CD14-positive monocyte (primary cell): ENCODE measurements around the gene OS9. TPM values are rescaled to one million over a fixed set of nuclear protein-coding genes. Genes with fewer than 3 reads are reported as not detected.
A peak's percentile ranks its signal among the peaks of the same experiment; 100 is the strongest.

ENCODE experiments used
- DNase-seq, 3 donors: peaks; one replicate each; pipeline ENCODE4 v3.0.0-alpha.2; 2011 to 2022
- H2AFZ ChIP-seq: 2 replicates; pipeline ENCODE4 v1.6.0; 2012; ENCODE audit warnings: mild to moderate bottlenecking, low read depth, low read length, inconsistent platforms; ENCODE audit not compliant: insufficient read depth, poor library complexity, severe bottlenecking
- H3K27ac ChIP-seq, 2 donors: 1 replicate in 1 of 2; 2 replicates in 1 of 2; pipeline ENCODE4 v1.5.1; 2012 to 2013; ENCODE audit warnings: low read length in 2 of 2, control low read depth in 1 of 2, inconsistent platforms in 1 of 2, low read depth in 1 of 2, mild to moderate bottlenecking in 1 of 2
- H3K27me3 ChIP-seq, 2 donors: one replicate each; pipeline versions ENCODE4 v1.6.0 to v1.6.1; 2011 to 2013; ENCODE audit warnings: low read length in 2 of 2; ENCODE audit not compliant: control insufficient read depth in 2 of 2, insufficient read depth in 2 of 2
- H3K36me3 ChIP-seq, 2 donors: replicated peaks in 1 of 2; 1 replicate in 1 of 2; 2 replicates in 1 of 2; pipeline versions ENCODE4 v1.5.1 to v1.6.1; 2012 to 2013; ENCODE audit warnings: low read length in 2 of 2, control low read depth in 1 of 2, inconsistent platforms in 1 of 2, mild to moderate bottlenecking in 1 of 2; ENCODE audit not compliant: insufficient read depth in 2 of 2, control insufficient read depth in 1 of 2
- H3K4me1 ChIP-seq, 2 donors: 1 replicate in 1 of 2; 2 replicates in 1 of 2; pipeline versions ENCODE4 v1.5.1 to v1.6.1; 2012 to 2013; ENCODE audit warnings: low read length in 2 of 2, control low read depth in 1 of 2, inconsistent platforms in 1 of 2, mild to moderate bottlenecking in 1 of 2, moderate library complexity in 1 of 2; ENCODE audit not compliant: insufficient read depth in 2 of 2, control insufficient read depth in 1 of 2
- H3K4me2 ChIP-seq: replicated peaks from 2 replicates; pipeline ENCODE3; 2012; ENCODE audit warnings: low read length, moderate library complexity, mild to moderate bottlenecking; ENCODE audit not compliant: poor library complexity, severe bottlenecking; ENCODE audit errors: extremely low read depth
- H3K4me3 ChIP-seq, 3 experiments: fragments of 200-600 bp in 1 of 3; sonication (generic) in 1 of 3; replicated peaks in 1 of 3; 1 replicate in 2 of 3; 2 replicates in 1 of 3; pipeline ENCODE4 v1.5.1; 2011 to 2013; ENCODE audit warnings: low read length in 3 of 3, mild to moderate bottlenecking in 3 of 3, control low read depth in 2 of 3, low read depth in 2 of 3, inconsistent platforms in 1 of 3, moderate library complexity in 1 of 3
- H3K79me2 ChIP-seq: 2 replicates; pipeline ENCODE4 v1.6.0; 2012; ENCODE audit warnings: mild to moderate bottlenecking, control low read depth, inconsistent platforms, low read length, moderate library complexity; ENCODE audit not compliant: insufficient read depth
- H3K9ac ChIP-seq: 2 replicates; pipeline ENCODE4 v1.6.0; 2017; ENCODE audit warnings: low read length, mild to moderate bottlenecking; ENCODE audit not compliant: insufficient read depth, poor library complexity, severe bottlenecking
- H3K9me3 ChIP-seq, 2 donors: replicated peaks in 1 of 2; 1 replicate in 1 of 2; 2 replicates in 1 of 2; pipeline versions ENCODE4 v1.5.1 to v1.6.1; 2012 to 2013; ENCODE audit warnings: low read length in 2 of 2, control low read depth in 1 of 2; ENCODE audit not compliant: control insufficient read depth in 1 of 2, insufficient read depth in 1 of 2
- H4K20me1 ChIP-seq: 2 replicates; pipeline ENCODE4 v1.6.0; 2012; ENCODE audit warnings: mild to moderate bottlenecking, low read length, control low read depth, moderate library complexity; ENCODE audit not compliant: insufficient read depth
- H3K27ac Mint-ChIP-seq, 7 donors: one replicate each; pipeline ENCODE4 v1.8.0; 2020; ENCODE audit warnings: mild to moderate bottlenecking in 7 of 7, mixed read lengths in 7 of 7, moderate library complexity in 6 of 7, inconsistent platforms in 2 of 7
- H3K27me3 Mint-ChIP-seq, 3 donors: one replicate each; pipeline ENCODE4 v1.8.0; 2021 to 2022; ENCODE audit warnings: low read depth in 3 of 3, mild to moderate bottlenecking in 3 of 3, mixed read lengths in 3 of 3, moderate library complexity in 3 of 3, inconsistent platforms in 1 of 3
- H3K36me3 Mint-ChIP-seq, 2 donors: one replicate each; pipeline ENCODE4 v1.8.0; 2020; ENCODE audit warnings: mixed read lengths in 2 of 2, inconsistent platforms in 1 of 2, mild to moderate bottlenecking in 1 of 2
- H3K4me1 Mint-ChIP-seq: one replicate; pipeline ENCODE4 v1.8.0; 2020; ENCODE audit warnings: mild to moderate bottlenecking, mixed read lengths
- H3K4me3 Mint-ChIP-seq, 2 donors: one replicate each; pipeline ENCODE4 v1.8.0; 2020; ENCODE audit warnings: mild to moderate bottlenecking in 2 of 2, mixed read lengths in 2 of 2, moderate library complexity in 1 of 2
- H3K9me3 Mint-ChIP-seq, 7 donors: one replicate each; pipeline ENCODE4 v1.8.0; 2020 to 2022; ENCODE audit warnings: mixed read lengths in 7 of 7, mild to moderate bottlenecking in 6 of 7, moderate library complexity in 6 of 7, inconsistent platforms in 2 of 7
- CTCF ChIP-seq: fragments of 200-600 bp; IDR thresholded peaks from one replicate; pipeline ENCODE4 v1.8.0; 2022; ENCODE audit warnings: antibody characterized with exemption, mild to moderate bottlenecking
- whole genome bisulfite sequencing: methylation state at CpG from one replicate; pipeline ENCODE4 v1.1.5; 2013; ENCODE audit warnings: missing lambda C conversion rate; ENCODE audit not compliant: insufficient coverage; 5-methylcytosine and 5-hydroxymethylcytosine counted together
- intact Hi-C, 2 donors: fragments of 100-400 bp; cut with micrococcal nuclease; formaldehyde crosslinking; loops; one replicate each; pipeline versions ENCODE4 v1.15.0 to v1.15.1; 2023
- polyA plus RNA-seq, 3 donors: library from polyadenylated mRNA; depleted of rRNA in 1 of 3; unstranded in 2 of 3; stranded (reverse) in 1 of 3; fragments of 300-500 nt in 2 of 3; fragments of >200 nt in 1 of 3; fragmentation: Illumina TruSeq in 2 of 3; gene quantifications; 1 replicate in 2 of 3; 2 replicates in 1 of 3; pipeline ENCODE4 v1.2.3, GENCODE V29; 2012 to 2021

OS9 gene
- polyA plus RNA-seq, 3 donors, result 90.9 to 484 (median 128) TPM

GRCh38 chr12:57754411-57755193 is 60.7 kb downstream of the OS9 start, which contains the start of gene MARCHF9:
MARCHF9 (plus strand) TSS chr12:57755103; CDS start chr12:57755529, 426 bp downstream.
- H3K4me1 ChIP-seq, result peaks cover 39 to 45% of the 10 kb centered on the region in 2 donors

More at GRCh38 chr12:57754411-57755193, 60.7 kb downstream of the OS9 start, which contains the start of gene MARCHF9:
- peaks cover 27% of the 10 kb centered on the region for H3K79me2 ChIP-seq
- Mint-ChIP-seq H3K36me3 (peaks cover 9 to 23% of the 10 kb centered on the region in 2 donors), H3K27ac (peak within 1 kb of the TSS in 5 of 7 donors; percentile 4 to 82 (median 50)), H3K4me1 (peaks cover 44% of the 10 kb centered on the region), H3K4me3 (peak within 1 kb of the TSS; percentile 90 to 92), H3K27me3 (peaks cover 7 to 13% (median 7%) of the 10 kb centered on the region in 3 donors), H3K9me3 (peaks cover 0 to 7% (median 0%) of the 10 kb centered on the region in 7 donors)
- peak within 1 kb of the TSS; percentile 94 for H3K4me2 ChIP-seq
- 0% methylated on average over 18 of the region's 41 CpGs for whole genome bisulfite sequencing
- DNase-seq, result peak in 1 of 3 donors; percentile 22
- peak within 1 kb of the TSS; percentile 35 for H3K27ac ChIP-seq
- H3K9me3 ChIP-seq, result no peaks in the 10 kb centered on the region
- intact Hi-C loops, result loop anchor here in 1 of 2 donors (10.0 kb wide), 1 partner anchor 210 kb away; the partner anchor contains the start of gene DCTN2
- H3K9ac ChIP-seq, result peak within 1 kb of the TSS; percentile 61
- peak within 1 kb of the TSS; percentile 77 for H2AFZ ChIP-seq
- TF ChIP-seq CTCF, result no peak
- H3K36me3 ChIP-seq, result peaks cover 6 to 20% of the 10 kb centered on the region in 2 donors
- H4K20me1 ChIP-seq, result no peaks in the 10 kb centered on the region
- H3K4me3 ChIP-seq, result peak within 1 kb of the TSS; percentile 63 to 85 (median 82)
- H3K27me3 ChIP-seq, result peaks cover 0 to 7% of the 10 kb centered on the region in 2 donors
